Omental fat pad (tissue), 4 donors: ENCODE data around the gene AUTS2. TPM values are rescaled to one million over a fixed set of nuclear protein-coding genes. Genes with fewer than 3 reads are reported as not detected.

Source experiments
- ATAC-seq: fragments of 150-250 bp; one replicate; pipeline ENCODE4 v1.9.1; 2016; ENCODE audit warnings: mild to moderate bottlenecking, moderate library complexity; ENCODE audit not compliant: low FRiP score
- DNase-seq: peaks from one replicate; pipeline ENCODE4 v3.0.0-alpha.2; 2019; ENCODE audit warnings: low spot score
- CTCF ChIP-seq, 3 donors: fragments of 450-650 bp; IDR thresholded peaks; one replicate each; pipeline ENCODE4 v1.5.1; 2016 to 2017; ENCODE audit warnings: antibody characterized with exemption in 3 of 3, mild to moderate bottlenecking in 3 of 3, moderate library complexity in 2 of 3
- total RNA-seq, 4 donors: library from RNA; depleted of rRNA; stranded (reverse); fragments of >200 nt; gene quantifications; one replicate each; pipeline ENCODE4 v1.1.0, GENCODE V29; 2016

The AUTS2 gene
- total RNA-seq, 4 donors from 2014 or later, result 13.2 to 27.0 (median 21.2) TPM

DNA sequence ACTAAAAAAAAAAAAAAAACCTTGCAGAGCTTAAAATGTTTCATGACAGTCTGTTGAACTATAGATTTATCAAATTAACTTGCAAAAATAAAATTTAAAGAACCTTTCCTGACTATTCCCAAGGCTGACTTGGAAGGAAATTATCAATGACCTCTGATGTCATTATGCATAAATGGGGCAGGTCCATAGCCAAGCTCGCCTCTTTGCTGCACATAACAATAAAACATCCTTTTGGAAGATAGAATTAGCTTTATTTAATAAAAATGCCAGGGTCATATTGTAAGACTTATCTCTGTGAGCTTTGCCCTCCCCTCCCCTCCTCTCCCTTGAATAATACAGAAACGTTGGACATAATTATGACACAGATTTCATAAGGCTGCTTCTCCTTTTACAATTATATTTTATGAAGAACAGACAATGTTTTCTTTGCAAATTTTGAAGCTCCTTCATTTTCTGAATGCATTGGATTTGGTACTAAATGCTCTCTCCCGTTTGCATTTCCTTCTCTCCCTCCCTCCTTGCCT is 444.8 kb downstream of the AUTS2 start:
- no peak for ATAC-seq
- no peak for TF ChIP-seq CTCF (IDR thresholded peaks at IDR 0.05)
- no peak for DNase-seq

GRCh38 chr7:70044064-70044463 is 445.8 kb downstream of the AUTS2 start:
- ATAC-seq (no peak), DNase-seq (no peak)
- TF ChIP-seq CTCF (IDR thresholded peaks at IDR 0.05), result no peak

DNA sequence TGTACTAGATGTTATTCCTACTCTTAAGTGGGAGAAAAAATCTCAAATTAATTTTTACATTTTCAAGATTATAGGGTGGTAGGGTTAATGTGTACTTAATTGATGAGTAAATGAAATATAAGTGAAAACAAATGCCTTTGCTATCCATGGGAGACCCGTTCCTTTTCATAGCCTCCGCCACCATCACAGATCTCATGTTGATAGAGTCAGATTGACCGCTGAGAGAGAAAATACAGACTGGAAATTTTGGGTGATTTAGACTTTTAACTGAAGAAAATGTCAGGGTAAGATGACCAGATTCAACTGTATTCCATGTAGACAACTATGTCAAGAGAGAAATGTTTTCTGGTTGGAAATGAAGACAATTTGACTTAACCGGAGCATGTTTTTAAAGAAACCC is 446.2 kb downstream of the AUTS2 start:
- DNase-seq, result no peak
- no peak for ATAC-seq
- no peak for TF ChIP-seq CTCF (IDR thresholded peaks at IDR 0.05)

- DNase-seq (no peak), ATAC-seq (no peak)
- TF ChIP-seq CTCF (IDR thresholded peaks at IDR 0.05), result no peak
Observed at GRCh38 chr7:70044981-70045380, 446.7 kb downstream of the AUTS2 start.

- TF ChIP-seq CTCF (IDR thresholded peaks at IDR 0.05), result no peak
- DNase-seq (no peak), ATAC-seq (no peak)
Observed at GRCh38 chr7:70047384-70047783, 449.1 kb downstream of the AUTS2 start.

GRCh38 chr7:70047891-70048448 is 449.7 kb downstream of the AUTS2 start:
- ATAC-seq, result no peak
- TF ChIP-seq CTCF (IDR thresholded peaks at IDR 0.05), result no peak

DNA sequence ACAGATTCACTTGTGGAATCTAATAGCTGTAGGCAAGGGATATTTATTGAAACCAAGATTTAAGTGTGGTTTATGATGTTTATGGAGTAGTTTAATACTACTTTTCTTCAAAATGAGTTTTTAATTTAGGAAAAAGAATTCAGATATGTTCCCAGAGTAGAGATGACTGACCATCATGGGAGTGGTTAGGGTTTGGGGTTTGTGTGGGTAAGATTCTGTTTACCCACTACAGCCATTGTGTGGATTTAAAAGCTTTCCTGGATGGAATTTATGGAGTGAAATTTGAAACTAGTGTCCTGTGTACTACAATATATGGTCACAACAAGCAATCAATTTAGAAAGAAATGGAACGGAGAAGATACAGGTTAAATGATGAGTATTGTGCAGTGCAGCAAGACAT is 453.5 kb downstream of the AUTS2 start:
- DNase-seq (no peak), ATAC-seq (no peak)
- TF ChIP-seq CTCF (IDR thresholded peaks at IDR 0.05), result no peak

More at GRCh38 chr7:70047891-70048448, 449.7 kb downstream of the AUTS2 start:
- no peak for DNase-seq
